Right lobe of liver (tissue), 4 donors: ENCODE results near the gene PRKACG.

Experiments
- POLR2A ChIP-seq: fragments of 450-650 bp; IDR thresholded peaks from one replicate; pipeline ENCODE4 v1.6.1; 2017; ENCODE audit warnings: antibody characterized with exemption, mild to moderate bottlenecking
- TF ChIP-seq, protein P1 (sequence below), 4 donors: fragments of 200-600 bp in 3 of 4; fragments of 450-650 bp in 1 of 4; IDR thresholded peaks; one replicate each; pipeline versions ENCODE4 v1.5.1 to v1.8.0; 2016 to 2022; ENCODE audit warnings: antibody characterized with exemption in 4 of 4, mild to moderate bottlenecking in 2 of 4
- donor health status: DM: no; HTN: no; CAD: no.
- donor health status: DM: no; HTN: no; CAD: no.
- donor health status: DM: no; HTN: yes; CAD: no.

DNA sequence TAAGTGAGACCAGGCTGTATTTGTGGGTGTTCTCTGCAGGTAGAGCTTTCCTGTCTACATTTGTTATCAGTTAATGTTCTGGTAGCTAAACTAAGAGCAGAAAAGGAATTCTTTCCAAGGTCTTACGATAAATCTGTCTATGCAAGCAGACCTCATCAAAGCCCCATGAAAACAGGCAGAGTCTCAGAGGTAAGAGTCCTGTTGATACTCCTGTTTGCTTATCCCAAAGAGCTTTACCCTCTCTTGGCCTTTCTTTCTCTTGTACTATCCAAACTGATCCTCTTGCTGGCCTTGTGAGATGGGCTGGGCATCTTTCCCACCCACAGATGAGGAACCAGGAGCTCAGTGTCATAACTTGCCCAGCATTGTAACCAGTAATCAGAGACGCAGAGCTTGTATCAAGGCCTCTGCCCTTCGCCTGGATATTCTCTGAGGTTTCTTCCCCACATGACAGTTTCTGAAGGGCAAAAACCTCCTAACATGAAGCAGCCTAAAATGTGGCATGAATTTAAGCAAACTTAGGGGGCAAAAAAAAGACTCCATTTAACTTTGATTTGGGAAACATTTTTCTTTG, 33.5 kb downstream of the PRKACG start:
- TF ChIP-seq, protein P1, sequence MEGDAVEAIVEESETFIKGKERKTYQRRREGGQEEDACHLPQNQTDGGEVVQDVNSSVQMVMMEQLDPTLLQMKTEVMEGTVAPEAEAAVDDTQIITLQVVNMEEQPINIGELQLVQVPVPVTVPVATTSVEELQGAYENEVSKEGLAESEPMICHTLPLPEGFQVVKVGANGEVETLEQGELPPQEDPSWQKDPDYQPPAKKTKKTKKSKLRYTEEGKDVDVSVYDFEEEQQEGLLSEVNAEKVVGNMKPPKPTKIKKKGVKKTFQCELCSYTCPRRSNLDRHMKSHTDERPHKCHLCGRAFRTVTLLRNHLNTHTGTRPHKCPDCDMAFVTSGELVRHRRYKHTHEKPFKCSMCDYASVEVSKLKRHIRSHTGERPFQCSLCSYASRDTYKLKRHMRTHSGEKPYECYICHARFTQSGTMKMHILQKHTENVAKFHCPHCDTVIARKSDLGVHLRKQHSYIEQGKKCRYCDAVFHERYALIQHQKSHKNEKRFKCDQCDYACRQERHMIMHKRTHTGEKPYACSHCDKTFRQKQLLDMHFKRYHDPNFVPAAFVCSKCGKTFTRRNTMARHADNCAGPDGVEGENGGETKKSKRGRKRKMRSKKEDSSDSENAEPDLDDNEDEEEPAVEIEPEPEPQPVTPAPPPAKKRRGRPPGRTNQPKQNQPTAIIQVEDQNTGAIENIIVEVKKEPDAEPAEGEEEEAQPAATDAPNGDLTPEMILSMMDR (IDR thresholded peaks at IDR 0.05): no peak
- TF ChIP-seq POLR2A: no peak
